GM23338 (cell line): ENCODE results near the gene TSC22D1.

Source experiments
- CREB1 ChIP-seq: fragments of 250-450 bp; sonication (Bioruptor Pico); IDR thresholded peaks from 2 replicates; pipeline ENCODE4 v1.5.0; 2020; ENCODE audit warnings: low read depth, mild to moderate bottlenecking, moderate library complexity
- CTCF ChIP-seq, 2 experiments: fragments of 200-600 bp in 1 of 2; sonication (generic) in 1 of 2; conservative IDR thresholded peaks; 2 replicates each; pipeline versions ENCODE4 v1.5.1 to v1.6.1; 2016 to 2017; ENCODE audit warnings: antibody characterized with exemption in 2 of 2, low read depth in 2 of 2, mild to moderate bottlenecking in 2 of 2, moderate library complexity in 1 of 2
- EZH2 ChIP-seq: fragments of 200-600 bp; sonication (generic); IDR thresholded peaks from one replicate; pipeline ENCODE4 v1.8.0; 2017; ENCODE audit warnings: antibody characterized with exemption, mild to moderate bottlenecking, low read depth; ENCODE audit not compliant: unreplicated experiment
- EZH2phosphoT487 ChIP-seq: fragments of 200-600 bp; sonication (generic); IDR thresholded peaks from one replicate; pipeline ENCODE4 v1.8.1; 2018; ENCODE audit warnings: antibody characterized with exemption; ENCODE audit not compliant: unreplicated experiment
- NANOG ChIP-seq: IDR thresholded peaks from 2 replicates; pipeline ENCODE4 v1.6.1; 2016; ENCODE audit warnings: antibody characterized with exemption, borderline replicate concordance
- POLR2AphosphoS5 ChIP-seq: IDR thresholded peaks from 2 replicates; pipeline ENCODE4 v1.6.1; 2016; ENCODE audit warnings: antibody characterized with exemption, low read depth

- no peak for TF ChIP-seq CTCF (conservative IDR thresholded peaks at IDR 0.05; ENCODE audit: low read depth in 2 of 2)
- TF ChIP-seq EZH2phosphoT487: no peak
- no peak for TF ChIP-seq NANOG
- TF ChIP-seq CREB1 (CRISPR knock-in tag): no peak
- no peak for TF ChIP-seq EZH2
- no peak for TF ChIP-seq POLR2AphosphoS5
Observed at GRCh38 chr13:44385847-44386246, 190.3 kb downstream of the TSC22D1 start.
